ENCODE results near the gene SYT2.

DNA sequence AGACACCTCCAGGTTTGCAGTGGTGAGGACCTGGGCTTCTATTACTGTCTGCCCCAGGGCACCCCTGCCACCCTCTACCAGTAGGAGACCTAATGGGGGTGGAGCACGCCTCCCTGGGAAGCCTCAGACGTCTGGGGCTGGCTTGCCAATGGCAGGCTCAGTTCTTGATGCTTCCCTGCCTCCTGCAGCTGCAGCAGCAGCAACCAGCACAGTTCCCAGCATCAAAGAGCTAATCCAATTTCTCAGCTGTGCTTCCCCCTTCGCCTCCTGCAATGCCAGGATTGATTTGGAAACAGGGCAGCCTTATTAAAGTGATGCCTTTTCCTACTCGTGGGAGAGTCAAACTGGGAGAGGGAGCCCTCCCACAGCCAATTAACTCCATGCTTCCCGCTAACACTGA lies 8.2 kb downstream of the SYT2 start:
- no peak for TF ChIP-seq CTCF (IDR thresholded peaks at IDR 0.05)
- no peak for TF ChIP-seq POLR2AphosphoS5 (IDR thresholded peaks at IDR 0.05)
- TF ChIP-seq POLR2A (IDR thresholded peaks at IDR 0.05), result no peak
